HG02623 (cell line): ENCODE data around the gene CD82.
"Not testable (repeated sequence)": the region's sequence is repeated elsewhere in the genome, so short reads cannot be mapped to it uniquely, and the experiment has no call there.

ENCODE experiments used
- ATAC-seq: cut with Tn5 transposase; IDR thresholded peaks from one replicate; pipeline ENCODE4 v1.9.1; 2021; ENCODE audit warnings: moderate library complexity; ENCODE audit not compliant: unreplicated experiment

CD82 gene

GRCh38 chr11:44658506-44658850, 93.0 kb downstream of the CD82 start:
- ATAC-seq: no peak

- ATAC-seq: no peak
Observed at GRCh38 chr11:44659641-44660040, 94.2 kb downstream of the CD82 start.

GRCh38 chr11:44660535-44660934, 95.1 kb downstream of the CD82 start:
- not testable (repeated sequence) for ATAC-seq

- no peak for ATAC-seq
Observed at GRCh38 chr11:44661311-44661717, 95.9 kb downstream of the CD82 start.
